Neural progenitor cell (in vitro differentiated cells): Measurements from ENCODE around the gene AK3. TPM values are rescaled to one million over a fixed set of nuclear protein-coding genes. Genes with fewer than 3 reads are reported as not detected.

Experiments used
- DNase-seq: peaks from one replicate; pipeline ENCODE4 v3.0.0-alpha.2; 2016; ENCODE audit warnings: low spot score
- H2AFZ ChIP-seq: fragments of 200-600 bp; sonication (generic); replicated peaks from 2 replicates; pipeline ENCODE4 v1.6.1; 2016; ENCODE audit warnings: antibody characterized with exemption
- H3F3A ChIP-seq: fragments of 200-600 bp; sonication (generic); 2 replicates; pipeline ENCODE4 v1.6.1; 2016; ENCODE audit warnings: antibody characterized with exemption, low read depth
- H3K27ac ChIP-seq: fragments of 200-600 bp; sonication (generic); 2 replicates; pipeline ENCODE4 v1.5.1; 2016; ENCODE audit warnings: mild to moderate bottlenecking
- H3K27me3 ChIP-seq: fragments of 200-600 bp; sonication (generic); 2 replicates; pipeline ENCODE4 v1.6.1; 2016; ENCODE audit warnings: mild to moderate bottlenecking, moderate library complexity
- H3K36me3 ChIP-seq: fragments of 200-600 bp; sonication (generic); 2 replicates; pipeline ENCODE4 v1.5.1; 2016
- H3K4me1 ChIP-seq: fragments of 200-600 bp; sonication (generic); 2 replicates; pipeline ENCODE4 v1.6.1; 2016; ENCODE audit warnings: mixed run types
- H3K4me2 ChIP-seq: fragments of 200-600 bp; sonication (generic); 2 replicates; pipeline ENCODE4 v1.6.1; 2016
- H3K4me3 ChIP-seq: fragments of 200-600 bp; sonication (generic); 2 replicates; pipeline ENCODE4 v1.5.1; 2016
- H3K79me2 ChIP-seq: fragments of 200-600 bp; sonication (generic); 2 replicates; pipeline ENCODE4 v1.6.1; 2016; ENCODE audit warnings: low read depth
- H3K9ac ChIP-seq: fragments of 200-600 bp; sonication (generic); 2 replicates; pipeline ENCODE4 v1.6.1; 2016
- H3K9me3 ChIP-seq: fragments of 200-600 bp; sonication (generic); 2 replicates; pipeline ENCODE4 v1.5.1; 2016; ENCODE audit warnings: low read depth
- H4K20me1 ChIP-seq: fragments of 200-600 bp; sonication (generic); 2 replicates; pipeline ENCODE4 v1.6.1; 2016; ENCODE audit warnings: low read depth
- H3K27ac Mint-ChIP-seq: 3 replicates; pipeline ENCODE4 v1.8.0; 2021; ENCODE audit warnings: mixed read lengths
- H3K27me3 Mint-ChIP-seq: 2 replicates; pipeline ENCODE4 v1.8.0; 2022; ENCODE audit warnings: low read depth, mild to moderate bottlenecking, inconsistent platforms, moderate library complexity, mixed read lengths; ENCODE audit not compliant: insufficient read depth
- H3K36me3 Mint-ChIP-seq: 3 replicates; pipeline ENCODE4 v1.8.0; 2021; ENCODE audit warnings: mixed read lengths
- H3K4me1 Mint-ChIP-seq: 3 replicates; pipeline ENCODE4 v1.8.0; 2021; ENCODE audit warnings: mixed read lengths
- H3K4me3 Mint-ChIP-seq: 3 replicates; pipeline ENCODE4 v1.8.0; 2021; ENCODE audit warnings: mild to moderate bottlenecking, moderate library complexity, mixed read lengths
- H3K9me3 Mint-ChIP-seq: 3 replicates; pipeline ENCODE4 v1.8.0; 2020; ENCODE audit warnings: mixed read lengths
- EZH2 ChIP-seq: fragments of 200-600 bp; sonication (generic); IDR thresholded peaks from 2 replicates; pipeline ENCODE4 v1.6.1; 2017; ENCODE audit warnings: antibody characterized with exemption, mild to moderate bottlenecking, moderate library complexity
- EZH2phosphoT487 ChIP-seq: fragments of 200-600 bp; sonication (generic); IDR thresholded peaks from 2 replicates; pipeline ENCODE4 v1.6.1; 2017; ENCODE audit warnings: antibody characterized with exemption
- total RNA-seq: library from RNA; depleted of rRNA; stranded (reverse); fragments of >200 nt; gene quantifications from 2 replicates; pipeline ENCODE4 v1.2.3, GENCODE V29; 2015; ENCODE audit warnings: low replicate concordance
- TF ChIP-seq, protein P1 (sequence below): fragments of 200-600 bp; sonication (generic); IDR thresholded peaks from 2 replicates; pipeline ENCODE4 v1.5.1; 2017; ENCODE audit warnings: antibody characterized with exemption, mild to moderate bottlenecking

AK3 gene
- total RNA-seq, 1 donor from 2014 or later: 54.8 TPM

DNA sequence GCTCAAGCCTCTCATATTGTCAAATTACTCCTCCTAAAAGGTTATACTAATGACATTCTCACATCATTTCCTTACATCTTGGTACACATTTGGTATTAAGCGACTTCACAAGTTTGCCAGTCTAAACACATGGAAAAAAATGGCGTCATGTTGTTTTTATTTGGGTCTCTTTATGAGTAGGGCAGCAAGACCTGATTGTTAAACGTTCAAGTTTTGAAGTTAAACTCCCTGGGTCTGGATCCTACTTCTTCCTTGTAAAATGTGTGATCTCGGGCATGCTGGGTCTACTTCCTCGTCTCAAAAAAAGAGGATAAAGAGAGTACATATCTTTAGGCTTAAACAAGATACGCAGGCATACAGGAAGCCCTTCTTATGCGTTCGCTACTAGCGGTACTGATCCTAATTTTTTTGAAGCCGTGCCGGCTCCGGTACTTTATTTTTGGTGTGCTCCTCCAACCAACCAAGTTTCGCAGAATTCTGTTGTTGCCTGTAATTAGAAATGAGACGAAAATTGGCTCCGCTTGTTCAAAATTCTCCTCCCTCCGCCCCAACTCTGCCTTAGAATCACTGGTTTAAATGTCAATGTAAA, 62.2 kb downstream of the AK3 start:
- H3K4me3 Mint-ChIP-seq: no peak overlapping the region
- no peaks in the 10 kb centered on the region for H3K36me3 Mint-ChIP-seq

GRCh38 chr9:4677392-4677791, 63.6 kb downstream of the AK3 start:
- no peak overlapping the region for H3K4me2 ChIP-seq
- H3K9me3 ChIP-seq: no peaks in the 10 kb centered on the region
- H3K4me3 Mint-ChIP-seq: no peak overlapping the region
- H3K4me3 ChIP-seq: no peak overlapping the region
- H3K79me2 ChIP-seq: peaks cover 26% of the 10 kb centered on the region
- H3K9me3 Mint-ChIP-seq: no peaks in the 10 kb centered on the region
- H3K27ac ChIP-seq: no peak overlapping the region
- no peaks in the 10 kb centered on the region for H3K36me3 ChIP-seq
- no peaks in the 10 kb centered on the region for H3K27me3 ChIP-seq
- no peak overlapping the region for H3K27ac Mint-ChIP-seq
- no peaks in the 10 kb centered on the region for H3K4me1 Mint-ChIP-seq
- H3K27me3 Mint-ChIP-seq: no peaks in the 10 kb centered on the region
- no peaks in the 10 kb centered on the region for H4K20me1 ChIP-seq
- H3K9ac ChIP-seq: no peak overlapping the region
- no peak for DNase-seq
- H2AFZ ChIP-seq: no peak overlapping the region
- peaks cover 7% of the 10 kb centered on the region for H3K4me1 ChIP-seq
- H3F3A ChIP-seq: peaks cover 19% of the 10 kb centered on the region
- no peaks in the 10 kb centered on the region for H3K36me3 Mint-ChIP-seq
- TF ChIP-seq, protein P1, sequence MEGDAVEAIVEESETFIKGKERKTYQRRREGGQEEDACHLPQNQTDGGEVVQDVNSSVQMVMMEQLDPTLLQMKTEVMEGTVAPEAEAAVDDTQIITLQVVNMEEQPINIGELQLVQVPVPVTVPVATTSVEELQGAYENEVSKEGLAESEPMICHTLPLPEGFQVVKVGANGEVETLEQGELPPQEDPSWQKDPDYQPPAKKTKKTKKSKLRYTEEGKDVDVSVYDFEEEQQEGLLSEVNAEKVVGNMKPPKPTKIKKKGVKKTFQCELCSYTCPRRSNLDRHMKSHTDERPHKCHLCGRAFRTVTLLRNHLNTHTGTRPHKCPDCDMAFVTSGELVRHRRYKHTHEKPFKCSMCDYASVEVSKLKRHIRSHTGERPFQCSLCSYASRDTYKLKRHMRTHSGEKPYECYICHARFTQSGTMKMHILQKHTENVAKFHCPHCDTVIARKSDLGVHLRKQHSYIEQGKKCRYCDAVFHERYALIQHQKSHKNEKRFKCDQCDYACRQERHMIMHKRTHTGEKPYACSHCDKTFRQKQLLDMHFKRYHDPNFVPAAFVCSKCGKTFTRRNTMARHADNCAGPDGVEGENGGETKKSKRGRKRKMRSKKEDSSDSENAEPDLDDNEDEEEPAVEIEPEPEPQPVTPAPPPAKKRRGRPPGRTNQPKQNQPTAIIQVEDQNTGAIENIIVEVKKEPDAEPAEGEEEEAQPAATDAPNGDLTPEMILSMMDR: no peak
- TF ChIP-seq EZH2 (no peak), EZH2phosphoT487 (no peak)

More for the DNA sequence above, 62.2 kb downstream of the AK3 start:
- Mint-ChIP-seq H3K27me3 (no peaks in the 10 kb centered on the region), H3K4me1 (no peaks in the 10 kb centered on the region), H3K27ac (no peak overlapping the region), H3K9me3 (no peaks in the 10 kb centered on the region)
- TF ChIP-seq, protein P1: no peak
- TF ChIP-seq EZH2phosphoT487 (no peak), EZH2 (no peak)
- Histone ChIP-seq H3K27me3 (no peaks in the 10 kb centered on the region), H2AFZ (peak overlapping the region; percentile 87), H3F3A (peaks cover 19% of the 10 kb centered on the region), H3K9me3 (no peaks in the 10 kb centered on the region), H3K27ac (peak overlapping the region; percentile 91), H3K4me3 (peak overlapping the region; percentile 80), H3K9ac (peak overlapping the region; percentile 76), H3K79me2 (peaks cover 38% of the 10 kb centered on the region), H4K20me1 (peaks cover 7% of the 10 kb centered on the region), H3K4me1 (peaks cover 7% of the 10 kb centered on the region), H3K36me3 (no peaks in the 10 kb centered on the region), H3K4me2 (peak overlapping the region; percentile 94)
- DNase-seq: no peak

- Mint-ChIP-seq H3K9me3 (no peaks in the 10 kb centered on the region), H3K36me3 (no peaks in the 10 kb centered on the region), H3K4me1 (no peaks in the 10 kb centered on the region), H3K27me3 (no peaks in the 10 kb centered on the region), H3K27ac (no peak overlapping the region), H3K4me3 (no peak overlapping the region)
- Histone ChIP-seq H3K4me2 (no peak overlapping the region), H3K4me1 (no peaks in the 10 kb centered on the region), H3K27ac (no peak overlapping the region), H3K9me3 (peaks cover 2% of the 10 kb centered on the region), H4K20me1 (no peaks in the 10 kb centered on the region), H2AFZ (no peak overlapping the region), H3K9ac (no peak overlapping the region), H3F3A (peaks cover 14% of the 10 kb centered on the region), H3K4me3 (no peak overlapping the region), H3K27me3 (no peaks in the 10 kb centered on the region), H3K79me2 (no peaks in the 10 kb centered on the region), H3K36me3 (no peaks in the 10 kb centered on the region)
- DNase-seq: no peak
- TF ChIP-seq, protein P1: no peak
- no peak for TF ChIP-seq EZH2phosphoT487
- TF ChIP-seq EZH2: no peak
Measured at GRCh38 chr9:4674783-4675182, 66.2 kb downstream of the AK3 start.
